ENCODE results near the gene TBC1D12.

The TBC1D12 gene

DNA sequence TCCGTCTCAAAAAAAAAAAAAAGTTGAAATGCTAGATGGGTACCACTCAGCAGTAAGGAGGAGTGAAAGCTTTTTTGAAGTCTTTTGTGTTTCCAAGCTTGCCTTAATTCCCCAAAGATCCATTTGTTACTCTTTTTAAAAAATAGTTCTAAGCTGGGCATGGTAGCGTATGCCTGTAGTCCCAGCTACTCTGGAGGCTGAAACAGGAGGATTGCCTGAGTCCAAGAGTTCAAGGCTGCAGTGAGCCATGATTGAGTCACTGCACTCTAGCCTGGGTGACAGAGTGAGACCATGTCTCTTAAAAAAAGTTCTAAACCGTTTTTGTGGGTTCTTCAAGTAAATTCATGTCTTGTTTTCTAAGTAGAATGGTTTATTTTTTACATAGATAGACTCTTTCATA lies 5.3 kb downstream of the TBC1D12 start:
- no peak for DNase-seq (ENCODE audit: low read depth in 2 of 2)

DNA sequence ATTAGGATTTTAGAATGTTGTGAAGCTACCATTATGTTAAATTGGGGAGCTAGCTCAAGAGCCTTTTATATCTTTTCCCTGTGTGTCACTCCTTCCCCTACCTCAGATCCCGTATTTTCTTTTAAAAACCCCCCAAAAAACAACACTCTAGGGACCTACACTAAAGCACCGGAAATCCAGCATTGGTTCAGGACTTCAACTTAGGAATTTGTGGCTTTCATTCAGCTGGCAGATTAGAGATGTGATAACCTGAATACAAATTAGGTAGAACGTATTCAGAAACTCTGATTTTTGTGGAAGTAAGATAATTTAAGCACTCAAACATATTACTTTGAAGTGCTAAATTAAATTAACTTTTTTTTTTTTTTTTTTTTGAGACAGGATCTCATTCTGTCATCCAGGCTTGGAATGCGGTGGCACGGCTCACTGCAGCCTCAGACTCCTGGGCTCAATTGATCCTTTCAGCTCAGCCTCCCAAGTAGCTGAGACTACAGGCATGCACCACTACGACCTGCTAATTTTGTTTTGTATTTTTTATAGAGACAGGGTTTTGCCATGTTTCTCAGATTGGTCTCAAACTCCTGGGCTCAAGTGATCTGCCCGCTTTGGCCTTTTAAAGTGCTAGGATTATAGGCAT lies 6.8 kb downstream of the TBC1D12 start:
- no peak for DNase-seq (ENCODE audit: low read depth in 2 of 2)

DNA sequence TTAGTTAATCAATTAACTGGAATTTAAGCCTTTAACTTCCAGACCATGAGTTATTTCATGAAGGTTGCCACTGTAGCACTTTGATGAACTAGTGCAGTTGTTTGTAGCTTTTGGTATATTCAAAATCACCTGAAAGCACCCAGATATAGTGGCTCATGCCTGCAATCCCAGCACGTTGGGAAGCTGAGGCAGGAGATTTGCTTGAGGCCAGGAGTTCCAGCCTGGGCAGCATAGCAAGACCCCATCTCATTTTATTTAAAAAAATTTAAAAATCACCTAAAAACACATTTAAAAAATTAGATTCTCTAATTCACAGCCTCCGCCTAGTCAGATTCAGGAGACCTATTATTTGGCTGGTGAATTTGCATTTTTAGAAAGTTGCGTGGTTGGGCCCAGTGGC lies 9.0 kb downstream of the TBC1D12 start:
- DNase-seq (ENCODE audit: low read depth in 2 of 2): no peak

DNA sequence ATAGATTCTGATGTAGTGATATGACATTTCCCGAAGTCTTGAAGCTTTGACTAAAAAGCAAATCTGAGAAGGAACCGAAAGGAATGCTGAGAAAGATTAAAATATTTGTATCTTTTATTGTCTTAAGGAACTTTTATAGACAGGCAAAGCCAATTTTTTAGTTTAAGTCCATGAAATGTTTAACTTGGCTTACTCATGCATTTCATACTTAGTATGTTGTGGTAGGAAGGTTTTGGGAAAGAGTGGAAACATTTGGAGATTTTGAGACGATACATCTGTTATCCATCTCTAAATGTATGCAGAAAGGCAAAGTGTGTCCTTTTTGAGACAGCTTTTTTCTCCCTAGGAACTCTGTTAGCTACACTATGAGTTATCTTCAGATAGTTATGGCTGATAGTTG lies 10.1 kb downstream of the TBC1D12 start:
- DNase-seq (ENCODE audit: low read depth in 2 of 2): no peak

DNA sequence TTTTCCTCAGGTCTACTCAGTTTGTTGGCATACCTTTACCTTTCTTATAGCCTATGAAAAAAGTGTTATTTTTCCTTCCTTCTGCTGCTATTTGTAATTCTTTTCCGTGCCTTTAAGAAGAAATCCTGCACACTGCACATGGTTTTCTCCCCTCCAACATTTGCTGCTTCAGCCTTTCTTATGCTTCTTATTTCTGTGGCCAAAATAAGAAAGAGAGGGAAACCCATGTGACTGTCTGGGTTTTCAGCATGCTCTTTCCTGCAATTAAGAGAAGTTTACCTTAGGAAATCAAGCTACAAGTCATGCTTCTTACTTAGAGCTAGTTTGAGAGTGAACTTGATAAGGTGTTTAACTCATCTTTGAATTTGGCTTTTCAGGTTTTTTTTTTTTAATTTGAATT lies 11.0 kb downstream of the TBC1D12 start:
- no peak for DNase-seq (ENCODE audit: low read depth in 2 of 2)

DNA sequence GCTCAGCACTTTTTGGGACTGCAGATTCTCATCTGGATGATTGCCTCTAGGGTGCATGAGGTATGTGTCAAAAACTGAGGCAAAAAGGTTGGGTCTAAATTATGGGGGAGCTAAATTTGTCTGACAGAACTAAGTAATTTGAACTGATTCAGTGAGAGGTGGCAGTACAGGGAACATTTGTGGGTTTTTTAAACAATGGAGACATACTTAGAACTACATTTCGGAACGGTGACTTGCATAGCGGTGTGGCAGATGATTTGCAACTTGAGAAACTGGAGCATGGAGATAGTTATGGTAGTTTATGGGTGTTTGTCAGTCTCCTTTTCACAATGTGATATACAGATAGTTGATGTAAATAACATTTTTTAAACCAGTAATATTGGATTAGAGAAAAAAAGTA lies 14.6 kb downstream of the TBC1D12 start:
- DNase-seq (ENCODE audit: low read depth in 2 of 2): no peak

DNA sequence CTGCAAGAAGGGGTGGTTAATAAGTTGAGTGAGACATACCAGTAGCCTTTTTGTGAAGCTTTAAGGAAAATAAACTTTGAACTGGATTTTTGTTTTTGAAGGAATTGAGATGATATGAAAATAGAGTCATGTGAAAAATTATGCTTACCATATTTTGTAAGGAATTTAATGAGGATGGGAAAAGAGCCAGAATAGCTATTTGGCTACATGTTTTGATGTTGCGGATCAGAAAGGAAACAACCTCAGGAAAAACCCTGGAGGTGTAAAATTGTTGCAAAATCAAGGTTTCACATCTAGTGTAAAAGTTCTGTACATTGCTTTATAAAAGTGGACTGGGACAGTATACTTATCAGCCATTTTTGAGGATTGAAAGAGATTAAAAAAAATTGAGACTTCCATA lies 15.0 kb downstream of the TBC1D12 start:
- no peak for DNase-seq (ENCODE audit: low read depth in 2 of 2)

DNA sequence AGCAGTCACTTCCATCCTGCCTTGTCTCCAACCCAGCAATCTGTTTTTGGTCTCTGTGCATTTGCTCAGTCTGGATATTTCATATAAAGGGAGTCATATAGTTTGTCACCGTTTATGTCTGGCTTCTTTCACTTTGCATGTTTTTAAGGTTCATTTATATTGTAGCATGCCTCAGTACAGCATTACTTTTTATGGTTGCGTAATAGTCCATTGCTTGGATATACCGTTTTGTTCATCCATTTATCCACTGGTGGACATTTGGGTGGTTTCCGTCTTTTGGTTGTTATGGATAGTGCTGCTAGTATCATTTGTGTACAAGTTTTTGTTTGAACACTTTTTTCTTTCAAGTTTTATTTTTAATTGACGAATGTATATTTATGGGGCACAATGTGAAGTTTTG lies 18.2 kb downstream of the TBC1D12 start:
- no peak for DNase-seq (ENCODE audit: low read depth in 2 of 2)

DNA sequence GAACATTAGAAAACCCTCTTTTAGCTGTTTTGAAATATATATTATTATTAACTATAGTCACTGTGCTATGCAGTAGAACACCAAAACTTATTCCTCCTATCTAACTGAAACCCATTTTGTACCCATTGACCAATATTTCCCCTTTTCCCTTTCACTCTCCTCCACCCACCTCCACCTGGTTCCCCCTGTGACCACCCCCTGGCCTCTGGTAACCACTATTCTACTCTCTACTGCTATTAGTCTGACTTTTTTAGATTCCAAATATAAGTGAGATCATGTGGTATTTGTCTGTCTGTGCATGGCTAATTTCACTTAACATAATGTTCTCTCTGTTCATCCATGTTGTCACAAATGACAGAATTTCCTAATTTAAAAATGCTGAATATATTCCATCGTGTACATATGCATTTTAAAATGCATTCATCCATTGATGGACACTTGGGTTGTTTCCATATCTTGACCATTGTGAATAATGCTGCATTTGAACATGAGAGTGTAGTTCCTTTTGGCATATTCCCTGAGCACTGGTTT lies 18.7 kb downstream of the TBC1D12 start:
- DNase-seq (ENCODE audit: low read depth in 2 of 2): no peak

DNA sequence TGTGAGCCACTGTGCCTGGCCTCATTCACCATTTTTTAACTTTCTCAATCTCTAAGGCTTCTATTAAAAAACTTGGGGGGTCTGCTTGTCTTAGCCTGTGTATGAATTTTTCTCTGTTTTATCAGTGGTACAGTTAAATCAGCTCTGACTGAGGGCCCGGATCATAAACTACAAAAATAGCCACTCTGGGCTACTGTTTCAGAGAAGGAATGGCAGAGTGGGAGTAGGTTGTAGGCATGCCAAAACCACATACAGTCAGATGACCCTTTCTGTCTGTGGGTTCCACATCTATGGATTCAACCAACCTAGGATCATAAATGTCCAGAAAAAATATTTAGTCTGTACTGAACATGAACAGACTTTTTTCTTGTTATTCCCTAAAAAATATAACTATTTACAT lies 21.3 kb downstream of the TBC1D12 start:
- no peak for DNase-seq (ENCODE audit: low read depth in 2 of 2)

DNA sequence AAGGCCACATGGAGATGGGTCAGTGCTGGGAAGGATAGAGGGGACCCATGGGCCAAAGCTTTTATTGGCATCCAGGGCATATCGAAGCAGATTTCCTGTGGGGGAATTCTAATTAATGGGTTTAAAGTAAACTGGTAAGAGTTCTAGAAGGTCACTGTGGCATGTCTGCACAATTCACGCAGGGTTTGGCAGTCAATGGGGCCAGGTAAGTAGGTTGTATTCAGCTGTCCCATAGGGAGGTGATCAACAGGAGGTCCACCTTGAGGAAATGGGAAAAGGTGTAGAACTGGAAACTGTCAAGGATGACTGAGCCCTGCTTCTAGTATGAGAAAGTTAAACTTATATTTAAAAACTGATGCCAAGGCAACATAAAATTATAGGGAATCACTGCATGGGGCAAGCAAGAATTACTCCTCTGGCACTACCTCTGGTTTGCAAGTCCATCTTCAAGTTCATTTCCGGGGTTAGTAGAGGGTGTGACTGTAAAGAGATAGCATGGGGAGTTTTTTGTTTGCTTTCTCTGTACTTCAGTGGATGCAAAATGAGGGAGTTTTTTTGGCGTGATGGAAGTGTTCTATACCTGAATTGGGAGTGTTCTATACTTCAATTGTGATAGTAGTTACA lies 22.5 kb downstream of the TBC1D12 start:
- no peak for DNase-seq (ENCODE audit: low read depth in 2 of 2)

DNA sequence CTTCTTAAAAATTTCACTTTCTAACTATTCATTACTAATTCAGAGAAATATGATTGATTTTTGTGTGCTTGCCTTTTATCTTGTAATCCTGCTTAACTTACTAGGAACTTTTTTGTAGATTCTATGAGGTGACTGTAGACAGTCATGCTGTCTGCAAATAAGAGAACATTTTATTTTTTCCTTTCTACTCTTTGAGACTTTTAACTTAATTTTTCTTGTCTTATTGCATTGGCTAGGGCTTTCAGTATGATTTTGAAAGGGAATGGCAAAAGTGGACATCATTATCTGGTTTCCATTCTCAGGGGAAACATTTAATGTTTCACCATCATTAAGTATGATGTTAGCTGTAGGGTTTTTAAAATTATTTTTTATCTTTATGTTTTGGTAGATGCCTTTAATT lies 23.6 kb downstream of the TBC1D12 start:
- DNase-seq (ENCODE audit: low read depth in 2 of 2): no peak

DNA sequence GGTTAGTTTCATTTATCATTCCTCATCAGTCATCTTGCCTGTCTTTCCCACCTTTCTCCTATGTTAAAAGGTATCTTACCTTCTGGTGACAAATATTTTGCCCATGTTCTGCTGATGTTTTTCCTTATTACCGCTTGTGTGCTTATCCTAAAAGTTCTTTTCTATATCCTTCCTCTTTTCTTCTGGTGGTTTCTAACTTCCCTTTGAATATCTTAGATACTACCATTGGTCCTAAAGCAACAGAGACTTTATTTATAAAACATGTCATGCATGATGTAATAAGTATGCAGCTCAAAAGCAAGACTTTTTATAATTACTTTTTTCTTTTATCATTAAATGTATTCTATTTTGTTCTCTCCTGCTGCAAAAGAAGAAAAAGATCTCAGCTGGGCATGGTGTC lies 24.8 kb downstream of the TBC1D12 start:
- no peak for DNase-seq (ENCODE audit: low read depth in 2 of 2)

DNA sequence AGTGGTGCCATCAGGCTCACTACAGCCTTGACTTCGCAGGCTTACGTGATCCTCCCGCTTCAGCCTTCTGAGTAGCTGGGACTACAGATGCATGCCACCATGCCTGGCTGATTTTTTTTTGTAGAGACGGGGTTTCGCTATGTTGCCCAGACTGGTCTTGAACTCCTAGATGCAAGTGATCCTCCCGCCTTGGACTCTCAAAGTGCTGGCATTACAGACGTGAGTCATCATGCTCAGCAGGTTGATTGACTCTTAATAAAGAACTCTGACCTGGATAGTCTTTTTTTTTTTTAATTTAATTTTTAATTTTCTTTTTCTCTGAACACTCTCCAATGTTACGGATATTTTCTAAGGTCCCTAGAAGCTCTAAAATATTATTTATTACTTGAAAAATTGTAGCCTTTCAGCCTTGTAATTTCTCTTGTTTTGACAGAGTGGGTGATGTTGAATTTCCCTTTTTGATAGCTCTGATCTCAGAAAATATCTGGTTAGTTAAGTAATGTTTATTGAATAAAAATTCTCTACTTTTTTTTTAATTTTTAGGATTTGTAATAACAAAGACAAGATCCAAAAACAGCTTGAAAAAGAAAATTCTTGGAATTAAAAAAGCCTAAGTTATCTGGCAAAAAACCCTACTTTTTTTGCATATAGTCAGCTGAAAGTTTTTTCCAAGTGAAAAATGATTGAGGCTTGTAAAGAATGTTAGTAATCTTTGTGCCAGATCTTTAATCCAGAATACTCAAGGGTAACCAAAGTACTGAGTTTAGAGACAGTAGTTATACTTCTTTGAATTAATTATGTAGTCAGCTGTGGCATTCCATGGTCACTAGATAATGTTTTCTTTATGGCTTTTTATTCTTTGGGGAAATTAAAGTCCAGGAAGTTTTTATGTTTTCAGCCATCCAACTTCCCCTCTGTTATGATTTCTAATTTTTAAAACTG lies 26.7 kb downstream of the TBC1D12 start:
- no peak for DNase-seq (ENCODE audit: low read depth in 2 of 2)

DNA sequence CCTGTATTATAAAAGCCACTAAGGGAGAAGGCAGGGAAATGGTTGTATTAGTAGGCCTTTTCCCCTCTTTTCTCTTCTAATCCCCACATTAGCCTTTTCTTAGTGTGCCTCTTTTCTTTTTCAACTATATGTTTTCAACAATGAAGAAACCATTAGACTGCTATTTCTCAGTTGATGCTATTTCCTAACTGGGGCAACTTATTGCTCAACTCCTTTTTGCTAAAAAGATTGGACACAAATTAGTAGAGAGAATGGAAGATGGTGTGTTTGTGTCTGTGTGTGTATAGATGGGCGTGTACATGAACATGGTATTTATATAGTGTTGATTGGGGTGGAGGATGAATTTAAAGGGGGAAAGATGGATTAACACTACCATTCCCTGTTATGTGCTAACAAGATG lies 28.4 kb downstream of the TBC1D12 start:
- no peak for DNase-seq (ENCODE audit: low read depth in 2 of 2)

DNA sequence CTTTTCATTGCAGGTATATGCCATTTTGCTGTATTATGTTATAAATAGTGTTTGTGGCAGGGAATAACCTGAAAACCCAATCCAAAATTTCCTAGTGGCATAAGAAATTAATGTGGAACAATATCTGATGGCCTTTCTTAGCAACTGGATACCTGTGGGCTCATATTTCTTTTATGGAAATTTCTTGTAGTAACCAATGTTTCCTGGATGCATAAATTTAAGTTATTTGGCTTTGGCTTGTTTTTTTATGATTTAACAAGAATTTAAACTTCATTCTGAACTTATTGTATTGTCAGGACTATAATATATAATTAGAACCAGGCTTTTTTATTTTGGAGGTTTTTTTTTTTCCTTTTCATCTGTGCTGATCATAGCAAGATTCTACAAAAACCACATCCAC lies 30.1 kb downstream of the TBC1D12 start:
- DNase-seq (ENCODE audit: low read depth in 2 of 2): no peak

DNA sequence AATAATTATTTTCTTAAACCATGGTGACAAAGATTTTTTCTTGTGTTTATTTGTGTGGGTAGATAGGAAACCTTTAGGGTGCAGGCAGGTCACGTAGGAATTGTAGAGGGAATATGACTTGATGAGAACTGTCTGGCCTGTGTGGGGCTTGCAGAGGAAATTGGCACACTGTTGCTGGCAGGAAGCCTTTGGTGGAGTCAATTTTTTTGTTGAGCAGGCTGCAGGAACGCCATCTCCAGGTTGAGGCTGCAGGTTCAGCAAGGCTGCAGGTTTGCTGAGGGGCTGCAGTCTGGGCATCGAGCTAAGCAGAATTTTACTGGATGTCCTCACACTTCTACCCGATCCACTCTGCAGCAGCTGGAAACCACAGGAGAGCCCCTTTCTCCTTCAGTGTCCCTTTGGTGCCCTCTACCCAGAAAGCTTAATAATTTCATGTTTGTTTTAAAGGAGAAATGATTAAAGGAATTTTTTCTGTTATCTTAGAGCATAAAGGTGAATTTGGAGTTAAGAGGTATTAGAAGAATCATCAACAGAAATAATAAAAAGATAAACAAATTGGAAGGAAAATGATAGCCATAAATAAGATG lies 37.0 kb downstream of the TBC1D12 start:
- DNase-seq (ENCODE audit: low read depth in 2 of 2): no peak

DNA sequence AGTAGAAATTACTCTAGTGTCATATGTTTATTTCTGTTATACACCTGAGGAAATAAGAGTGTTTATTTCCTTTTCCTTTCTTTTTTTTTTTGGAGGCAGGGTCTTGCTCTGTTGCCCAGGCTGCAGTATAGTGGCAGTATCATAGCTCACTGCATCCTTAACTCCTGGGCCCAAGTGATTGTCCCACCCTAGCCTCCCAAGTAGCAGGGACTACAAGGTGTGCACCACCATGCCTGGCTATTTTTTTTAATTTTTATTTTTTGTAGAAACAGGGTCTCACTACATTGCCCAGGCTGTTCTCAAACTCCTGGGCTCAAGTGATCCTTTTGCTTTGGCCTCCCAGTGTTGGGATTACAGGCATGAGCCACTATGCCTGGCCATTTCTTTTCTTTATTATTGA lies 37.8 kb downstream of the TBC1D12 start:
- no peak for DNase-seq (ENCODE audit: low read depth in 2 of 2)

DNA sequence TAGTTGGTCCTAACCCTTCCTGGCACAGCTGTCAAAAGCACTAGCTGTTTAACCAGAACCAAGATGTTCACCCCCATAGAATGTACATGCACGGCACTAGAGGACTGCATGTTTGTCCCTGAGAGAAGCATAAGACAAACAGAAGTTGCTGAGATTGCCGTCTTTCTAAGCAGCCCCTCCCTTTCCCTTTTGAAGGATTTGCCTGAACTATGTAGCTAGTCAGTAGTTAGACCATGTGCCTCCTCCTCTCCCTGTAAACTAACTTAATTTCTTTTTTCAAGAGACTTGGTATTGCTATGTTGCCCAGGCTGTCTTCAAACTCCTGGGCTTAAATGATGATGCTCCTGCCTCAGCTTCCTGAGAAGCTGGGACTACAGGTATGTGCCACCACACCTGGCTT lies 40.7 kb downstream of the TBC1D12 start:
- DNase-seq (ENCODE audit: low read depth in 2 of 2): no peak

DNA sequence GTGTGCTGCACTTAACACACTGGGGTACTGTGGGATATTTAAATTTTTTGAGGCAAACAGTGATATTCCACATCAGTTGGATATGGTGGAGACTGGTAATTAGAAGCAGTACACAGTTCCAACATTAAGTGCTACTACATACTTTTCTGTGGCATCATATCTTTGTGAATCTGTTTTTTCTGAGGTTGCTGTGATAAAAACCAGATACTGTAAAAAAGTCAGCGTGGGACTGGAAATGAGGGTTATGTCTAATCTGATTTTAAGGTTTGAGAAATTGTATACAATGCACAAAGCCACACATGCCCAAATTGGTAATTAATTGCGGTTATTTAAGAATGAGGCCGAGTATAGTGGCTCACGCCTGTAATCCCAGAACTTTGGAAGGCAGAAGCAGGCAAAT lies 41.2 kb downstream of the TBC1D12 start:
- DNase-seq (ENCODE audit: low read depth in 2 of 2): no peak

DNA sequence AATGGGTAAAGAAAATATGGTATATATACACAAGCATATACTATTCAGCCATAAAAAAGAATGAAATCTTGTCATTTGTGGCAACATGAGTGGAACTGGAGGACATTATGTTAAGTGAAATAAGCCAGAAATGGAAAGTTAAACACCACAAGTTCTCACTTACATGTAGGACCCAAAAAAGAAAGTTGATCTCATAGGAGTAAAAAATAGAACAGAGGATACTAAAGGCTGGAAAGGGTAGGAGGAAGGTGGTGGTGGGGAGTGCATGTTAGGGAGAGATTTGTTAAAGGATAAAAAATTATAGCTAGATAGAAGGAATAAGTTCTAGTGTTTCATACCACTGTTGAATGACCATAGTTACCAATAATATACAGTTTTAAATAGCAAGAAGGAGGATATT lies 48.4 kb downstream of the TBC1D12 start:
- DNase-seq (ENCODE audit: low read depth in 2 of 2): no peak

DNA sequence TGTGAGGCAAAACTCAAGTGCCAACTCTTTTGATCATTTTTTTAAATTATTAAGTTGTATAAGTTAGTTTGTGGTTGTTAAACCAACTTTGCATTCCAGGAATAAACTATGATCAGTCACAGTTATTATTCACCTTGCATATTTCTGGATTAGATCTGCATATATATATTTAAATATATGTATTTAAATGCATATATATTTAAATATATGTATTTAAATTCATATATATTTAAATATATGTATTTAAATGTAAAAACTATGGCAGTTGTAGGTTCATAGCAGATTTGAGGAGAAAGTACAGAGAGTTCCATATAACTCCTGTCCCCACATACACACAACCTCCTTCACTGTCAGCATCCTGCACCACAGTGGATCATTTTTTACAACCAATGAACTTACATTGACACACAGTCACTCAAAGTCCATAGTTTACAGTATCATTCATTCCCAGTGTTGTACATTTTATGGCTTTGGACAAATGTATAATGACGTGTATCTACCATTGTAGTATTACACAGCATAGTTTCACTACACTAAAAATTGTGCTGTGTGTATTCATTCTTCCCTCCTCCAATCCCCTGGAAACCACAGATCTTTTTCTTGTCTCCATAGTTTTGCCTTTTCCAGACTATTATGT lies 49.7 kb downstream of the TBC1D12 start:
- no peak for DNase-seq (ENCODE audit: low read depth in 2 of 2)
